IMR-90 (cell line): ENCODE measurements around the gene TENT5C. TPM values are rescaled to one million over a fixed set of nuclear protein-coding genes. Genes with fewer than 3 reads are reported as not detected.

ENCODE experiments used
- ATAC-seq: fragments of 200-7000 bp; cut with Tn5 transposase; 2 replicates; pipeline ENCODE4 v1.9.1; 2020; ENCODE audit warnings: low read depth, mild to moderate bottlenecking, moderate library complexity
- BruUV-seq: library from RNA; stranded (reverse); fragments of 400-500 nt; replicated peaks from 2 replicates; lab custom pipeline; 2021; lab: Mats Ljungman, UMichigan
- CTCF ChIA-PET: fragments of 300-600 bp; formaldehyde crosslinking; extraction: SDS; loops from one replicate; lab custom pipeline; 2021; ENCODE audit warnings: antibody characterized with exemption; lab: Yijun Ruan, JAX
- POLR2A ChIA-PET: fragments of 300-600 bp; sonication (Branson Sonifier 250); formaldehyde crosslinking; loops from one replicate; lab custom pipeline; 2022; ENCODE audit warnings: antibody characterized with exemption; ENCODE audit not compliant: unreplicated experiment; lab: Charles Lee
- DNase-seq: peaks from one replicate; pipeline ENCODE4 v3.0.0; 2013
- H2AFZ ChIP-seq: replicated peaks from 2 replicates; pipeline ENCODE3; 2013; ENCODE audit warnings: low read length, mild to moderate bottlenecking; ENCODE audit not compliant: poor library complexity
- H2AK5ac ChIP-seq: 2 replicates; pipeline ENCODE4 v1.6.1; 2013; ENCODE audit warnings: low read depth, low read length, inconsistent platforms
- H2AK9ac ChIP-seq: replicated peaks from 2 replicates; pipeline ENCODE3; 2013; ENCODE audit warnings: mild to moderate bottlenecking, low read depth, low read length, moderate library complexity; ENCODE audit not compliant: poor library complexity
- H2BK120ac ChIP-seq: 2 replicates; pipeline ENCODE4 v1.6.1; 2013; ENCODE audit warnings: low read depth, low read length, inconsistent platforms
- H2BK15ac ChIP-seq: 3 replicates; pipeline ENCODE4 v1.6.1; 2013; ENCODE audit warnings: low read depth, low read length, inconsistent platforms
- H2BK20ac ChIP-seq: 2 replicates; pipeline ENCODE4 v1.6.1; 2013; ENCODE audit warnings: low read depth, mild to moderate bottlenecking, inconsistent platforms, low read length, moderate library complexity
- H2BK5ac ChIP-seq: 2 replicates; pipeline ENCODE4 v1.6.1; 2013; ENCODE audit warnings: mild to moderate bottlenecking, low read depth, low read length, inconsistent platforms; ENCODE audit not compliant: poor library complexity, severe bottlenecking
- H3K14ac ChIP-seq: replicated peaks from 2 replicates; pipeline ENCODE4 v1.6.1; 2013; ENCODE audit warnings: low read depth, low read length, inconsistent platforms
- H3K18ac ChIP-seq: 2 replicates; pipeline ENCODE4 v1.6.1; 2013; ENCODE audit warnings: low read depth, low read length, control low read depth
- H3K23ac ChIP-seq: 2 replicates; pipeline ENCODE4 v1.6.1; 2013; ENCODE audit warnings: low read depth, low read length, inconsistent platforms
- H3K27ac ChIP-seq: 2 replicates; pipeline ENCODE4 v1.5.1; 2013; ENCODE audit warnings: mild to moderate bottlenecking, control low read depth, low read length; ENCODE audit not compliant: insufficient read depth
- H3K27me3 ChIP-seq: 2 replicates; pipeline ENCODE4 v1.6.1; 2013; ENCODE audit warnings: low read length; ENCODE audit not compliant: control insufficient read depth, insufficient read depth
- H3K36me3 ChIP-seq: 2 replicates; pipeline ENCODE4 v1.6.1; 2013; ENCODE audit warnings: low read length, mixed read lengths; ENCODE audit not compliant: control insufficient read depth, insufficient read depth
- H3K4ac ChIP-seq: 2 replicates; pipeline ENCODE4 v1.6.1; 2013; ENCODE audit warnings: low read depth, low read length, inconsistent platforms
- H3K4me1 ChIP-seq: 2 replicates; pipeline ENCODE4 v1.6.1; 2013; ENCODE audit warnings: low read length, mixed read lengths; ENCODE audit not compliant: control insufficient read depth, insufficient read depth
- H3K4me2 ChIP-seq: 2 replicates; pipeline ENCODE4 v1.6.1; 2013; ENCODE audit warnings: low read depth, mild to moderate bottlenecking, control low read depth, low read length, moderate library complexity
- H3K4me3 ChIP-seq: 2 replicates; pipeline ENCODE4 v1.5.1; 2013; ENCODE audit warnings: low read depth, mild to moderate bottlenecking, control low read depth, low read length, moderate library complexity; ENCODE audit not compliant: insufficient read depth
- H3K56ac ChIP-seq: 2 replicates; pipeline ENCODE4 v1.6.1; 2013; ENCODE audit warnings: low read length, inconsistent platforms; ENCODE audit not compliant: insufficient read depth; ENCODE audit errors: extremely low read depth
- H3K79me1 ChIP-seq, 2 experiments: 2 replicates each; pipeline ENCODE4 v1.6.1; 2013; ENCODE audit warnings: low read length in 2 of 2, inconsistent platforms in 1 of 2, low read depth in 1 of 2
- H3K9ac ChIP-seq: 2 replicates; pipeline ENCODE4 v1.6.1; 2013; ENCODE audit warnings: low read depth, low read length, control low read depth
- H3K9me1 ChIP-seq: 2 replicates; pipeline ENCODE4 v1.6.1; 2013; ENCODE audit warnings: low read length, inconsistent platforms; ENCODE audit not compliant: insufficient read depth
- H3K9me3 ChIP-seq: 2 replicates; pipeline ENCODE4 v1.6.1; 2013; ENCODE audit warnings: low read length; ENCODE audit not compliant: control insufficient read depth, insufficient read depth
- H4K20me1 ChIP-seq: 2 replicates; pipeline ENCODE4 v1.6.1; 2013; ENCODE audit warnings: low read length, inconsistent platforms; ENCODE audit not compliant: insufficient read depth
- H4K5ac ChIP-seq: 2 replicates; pipeline ENCODE4 v1.6.1; 2013; ENCODE audit warnings: mild to moderate bottlenecking, low read depth, low read length, control low read depth
- H4K8ac ChIP-seq, 2 experiments: 2 replicates each; pipeline ENCODE4 v1.6.1; 2013; ENCODE audit warnings: low read depth in 2 of 2, low read length in 2 of 2, control low read depth in 1 of 2, inconsistent platforms in 1 of 2
- H4K91ac ChIP-seq: 2 replicates; pipeline ENCODE4 v1.6.1; 2013; ENCODE audit warnings: low read depth, low read length, inconsistent platforms; ENCODE audit not compliant: insufficient read depth
- BHLHE40 ChIP-seq: fragments of 150-350 bp; IDR thresholded peaks from 2 replicates; pipeline ENCODE4 v1.6.1; 2016; ENCODE audit warnings: mild to moderate bottlenecking, low read depth, low read length
- CEBPB ChIP-seq: IDR thresholded peaks from 2 replicates; pipeline ENCODE4 v1.6.1; 2012; ENCODE audit warnings: low read depth, low read length, improper control_type of control experiment
- CTCF ChIP-seq: conservative IDR thresholded peaks from 2 replicates; pipeline ENCODE4 v1.5.1; 2012; ENCODE audit warnings: mild to moderate bottlenecking, low read depth, low read length, improper control_type of control experiment
- ELK1 ChIP-seq: fragments of 150-350 bp; IDR thresholded peaks from 2 replicates; pipeline ENCODE4 v1.6.1; 2016; ENCODE audit warnings: low read depth, mild to moderate bottlenecking, low read length, moderate library complexity, borderline replicate concordance
- MAZ ChIP-seq: IDR thresholded peaks from 2 replicates; pipeline ENCODE4 v1.6.1; 2012; ENCODE audit warnings: low read depth, mild to moderate bottlenecking, low read length, improper control_type of control experiment, moderate library complexity, borderline replicate concordance
- MXI1 ChIP-seq: IDR thresholded peaks from 2 replicates; pipeline ENCODE4 v1.6.1; 2012; ENCODE audit warnings: low read depth, mild to moderate bottlenecking, low read length, moderate library complexity, borderline replicate concordance
- NFE2L2 ChIP-seq: fragments of 150-350 bp; IDR thresholded peaks from 2 replicates; pipeline ENCODE4 v1.6.1; 2016; ENCODE audit warnings: low read depth, mild to moderate bottlenecking, low read length
- POLR2A ChIP-seq: IDR thresholded peaks from 2 replicates; pipeline ENCODE4 v1.6.1; 2012; ENCODE audit warnings: mild to moderate bottlenecking, low read depth, low read length
- RCOR1 ChIP-seq: IDR thresholded peaks from 2 replicates; pipeline ENCODE4 v1.6.1; 2012; ENCODE audit warnings: mild to moderate bottlenecking, low read length, improper control_type of control experiment; ENCODE audit not compliant: insufficient replicate concordance
- RFX5 ChIP-seq: IDR thresholded peaks from 2 replicates; pipeline ENCODE4 v1.8.0; 2012; ENCODE audit warnings: low read depth, mild to moderate bottlenecking, low read length, moderate library complexity
- USF2 ChIP-seq: fragments of 150-350 bp; IDR thresholded peaks from 2 replicates; pipeline ENCODE4 v1.6.1; 2017; ENCODE audit warnings: mild to moderate bottlenecking, antibody characterized with exemption, low read length, low read depth
- WGBS, 2 experiments: methylation state at CpG; one replicate each; pipeline versions ENCODE4 v1.1.5 to v1.1.7; 2013; ENCODE audit warnings: missing lambda C conversion rate in 2 of 2; ENCODE audit not compliant: insufficient read length in 1 of 2; ENCODE audit errors: extremely low coverage in 2 of 2; 5-methylcytosine and 5-hydroxymethylcytosine counted together
- dilution Hi-C: fragments of 300-500 bp; cut with HindIII; formaldehyde crosslinking; loops from one replicate; pipeline ENCODE4 v1.14.3; 2018; ENCODE audit warnings: low sequenced_read_pairs; ENCODE audit not compliant: unreplicated experiment
- in situ Hi-C: fragments of 300-500 bp; cut with MboI; formaldehyde crosslinking; loops from 3 replicates; pipeline ENCODE4 v1.14.3; 2019; ENCODE audit warnings: low sequenced_read_pairs, inconsistent platforms, mixed read lengths
- intact Hi-C: fragments of 100-400 bp; cut with micrococcal nuclease; formaldehyde crosslinking; loops from 2 replicates; pipeline ENCODE4 v1.10.0; 2022
- polyA plus RNA-seq, 3 experiments: library from polyadenylated mRNA; depleted of rRNA; stranded (reverse); fragments of >200 nt; gene quantifications; 2 replicates each; pipeline ENCODE4 v1.2.3, GENCODE V29; 2012; ENCODE audit warnings: low replicate concordance in 1 of 3
- total RNA-seq: library from RNA; depleted of rRNA; stranded (reverse); fragments of >200 nt; gene quantifications from 2 replicates; pipeline ENCODE4 v1.2.3, GENCODE V29; 2012

The TENT5C gene
- total and polyA plus RNA-seq, 2 of the 4 experiments (the other 2 are of a cell fraction): 1.5 to 4.1 TPM

GRCh38 chr1:117618450-117619122, 12.7 kb downstream of the TENT5C start:
- ATAC-seq (no peak), DNase-seq (no peak)
- H3K36me3 ChIP-seq: peaks cover 9% of the 10 kb centered on the region
- no peak overlapping the region for H3K4me3 ChIP-seq
- H2AK5ac ChIP-seq: no peak overlapping the region
- no peak overlapping the region; the same call in 1 of the 2 replicates for H3K23ac ChIP-seq
- H2AK9ac ChIP-seq: no peak overlapping the region
- intact Hi-C loops (no loop called here), in situ Hi-C loops (no loop called here), dilution Hi-C loops (no loop called here)
- TF ChIP-seq CTCF (no peak), MAZ (no peak), NFE2L2 (no peak), USF2 (no peak), RFX5 (no peak), POLR2A (no peak), RCOR1 (no peak), BHLHE40 (no peak), ELK1 (no peak), MXI1 (no peak), CEBPB (no peak)
- peaks cover 53% of the 10 kb centered on the region for H3K9me1 ChIP-seq
- peaks cover 13% of the 10 kb centered on the region for H3K4me1 ChIP-seq
- H3K27me3 ChIP-seq: no peaks in the 10 kb centered on the region
- no peak overlapping the region for H3K56ac ChIP-seq
- no peak overlapping the region for H3K18ac ChIP-seq
- H4K20me1 ChIP-seq: peaks cover 93% of the 10 kb centered on the region; the same call in 1 of the 2 replicates
- no peak overlapping the region for H3K4ac ChIP-seq
- no peaks in the 10 kb centered on the region for H3K9me3 ChIP-seq
- no peak overlapping the region for H3K9ac ChIP-seq
- ChIA-PET CTCF (interaction anchor here (1.4 kb wide), 1 partner anchor 9 kb away, joined by 3 read pairs; no protein-coding TSS in a partner anchor), POLR2A (no interaction called here)
- H3K27ac ChIP-seq: no peak overlapping the region
- no peak overlapping the region for H4K91ac ChIP-seq
- H3K79me1 ChIP-seq: peaks cover 15 to 83% of the 10 kb centered on the region in 2 experiments; a peak in 3 of 4 replicates
- H4K5ac ChIP-seq: no peak overlapping the region
- H2BK20ac ChIP-seq: no peak overlapping the region
- H2AFZ ChIP-seq: no peak overlapping the region
- no peak overlapping the region for H2BK120ac ChIP-seq
- H2BK15ac ChIP-seq: no peak overlapping the region
- no peak overlapping the region for H4K8ac ChIP-seq
- no peak overlapping the region for H2BK5ac ChIP-seq
- no peak overlapping the region for H3K14ac ChIP-seq
- no peak overlapping the region for H3K4me2 ChIP-seq
- WGBS, 2 experiments: no CpG with 5 or more reads among the region's 2 CpGs
- BruUV-seq: no TSS peak
